Stimulated activated CD4-positive, alpha-beta T cell treated with anti-CD3 and anti-CD28 coated beads, TNF-alpha, amount 100 ng/mL, for 1 hour (primary cell): ENCODE results near the gene ABO.
"Not testable (repeated sequence)": the region's sequence is repeated elsewhere in the genome, so short reads cannot be mapped to it uniquely, and the experiment has no call there.

Experiments
- DNase-seq, 3 donors: peaks; one replicate each; pipeline ENCODE4 v3.0.0-alpha.2; 2020; ENCODE audit warnings: low read depth in 3 of 3, low spot score in 1 of 3

ABO gene

GRCh38 chr9:133246991-133247390 lies 28.0 kb downstream of the ABO start:
- no peak for DNase-seq

GRCh38 chr9:133246562-133246961 lies 28.4 kb downstream of the ABO start:
- no peak for DNase-seq

GRCh38 chr9:133242991-133243390 lies 32.0 kb downstream of the ABO start:
- DNase-seq = no peak

GRCh38 chr9:133242241-133242640 lies 32.8 kb downstream of the ABO start:
- DNase-seq = no peak

- no peak for DNase-seq
Observed at GRCh38 chr9:133239533-133240090, 35.4 kb downstream of the ABO start.

GRCh38 chr9:133238851-133239532 lies 36.0 kb downstream of the ABO start:
- DNase-seq = peak; percentile 11 to 53 (median 11)

GRCh38 chr9:133238272-133238850 lies 36.6 kb downstream of the ABO start:
- peak in 1 of 3 donors; percentile 7 for DNase-seq

- no peak for DNase-seq
Observed at GRCh38 chr9:133237035-133237731, 37.8 kb downstream of the ABO start.

GRCh38 chr9:133236291-133237034 lies 38.5 kb downstream of the ABO start:
- not testable (repeated sequence) for DNase-seq

- no peak for DNase-seq
Observed at GRCh38 chr9:133235549-133236222, 39.3 kb downstream of the ABO start.

GRCh38 chr9:133234577-133235322 lies 40.3 kb downstream of the ABO start:
- DNase-seq = no peak

- no peak for DNase-seq
Observed at GRCh38 chr9:133233681-133234432, 41.1 kb downstream of the ABO start.

GRCh38 chr9:133231934-133232568 lies 43.0 kb downstream of the ABO start:
- not testable (repeated sequence) for DNase-seq

- not testable (repeated sequence) for DNase-seq
Observed at GRCh38 chr9:133230514-133230913, 44.5 kb downstream of the ABO start.

GRCh38 chr9:133230093-133230492 lies 44.9 kb downstream of the ABO start:
- DNase-seq = no peak

GRCh38 chr9:133228474-133229193 lies 46.4 kb downstream of the ABO start:
- not testable (repeated sequence) for DNase-seq

- DNase-seq = not testable (repeated sequence)
Observed at GRCh38 chr9:133227996-133228395, 47.0 kb downstream of the ABO start.

- DNase-seq = no peak
Observed at GRCh38 chr9:133227242-133227860, 47.6 kb downstream of the ABO start.
